ENCODE data around the gene SIL1.
"Not testable (repeated sequence)": the region's sequence is repeated elsewhere in the genome, so short reads cannot be mapped to it uniquely, and the experiment has no call there.

Gene SIL1

DNA sequence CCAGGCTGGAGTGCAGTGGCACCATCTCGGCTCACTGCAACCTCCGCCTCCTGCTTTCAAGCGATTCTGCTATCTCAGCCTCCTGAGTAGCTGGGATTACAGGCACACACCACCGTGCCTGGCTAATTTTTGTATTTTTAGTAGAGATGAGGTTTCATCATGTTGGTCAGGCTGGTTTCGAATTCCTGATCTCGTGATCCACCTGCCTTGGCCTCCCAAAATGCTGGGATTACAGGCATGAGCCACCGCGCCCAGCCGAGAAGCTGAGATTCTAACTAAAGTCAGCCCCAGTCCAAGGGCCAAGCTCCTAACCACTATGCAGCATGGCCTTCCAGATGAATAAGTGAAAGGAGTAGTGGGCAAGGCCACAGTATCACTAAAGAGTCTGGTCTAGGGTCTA is 20.9 kb downstream of the SIL1 start:
- H3K4me1 ChIP-seq (ENCODE audit: insufficient read depth, low read length), result peaks cover 15% of the 10 kb centered on the region
- not testable (repeated sequence) for H3K36me3 ChIP-seq (ENCODE audit: insufficient read depth, low read length); H3K9me3 ChIP-seq (ENCODE audit: control insufficient read depth, insufficient read depth, low read length); H3K9ac ChIP-seq (ENCODE audit: low read depth, low read length)

DNA sequence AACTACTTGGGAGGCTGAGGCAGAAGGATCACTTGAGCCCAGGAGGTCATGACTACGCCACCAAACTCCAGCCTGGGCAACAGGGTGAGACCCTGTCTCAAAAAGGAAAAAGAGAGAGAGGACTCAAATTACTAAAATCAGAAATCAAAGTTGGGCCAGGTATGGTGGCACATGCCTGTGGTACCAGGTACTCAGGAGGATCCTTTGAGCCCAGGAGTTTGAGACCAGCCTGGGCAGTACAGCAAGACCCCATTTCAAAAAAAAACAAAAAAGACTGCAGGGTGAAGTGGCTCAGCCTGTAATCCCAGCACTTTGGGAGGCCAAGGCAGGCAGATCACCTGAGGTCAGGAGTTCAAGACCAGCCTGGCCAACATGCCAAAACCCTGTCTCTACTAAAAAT is 23.8 kb downstream of the SIL1 start:
- H3K9ac ChIP-seq (ENCODE audit: low read depth, low read length); H3K4me1 ChIP-seq (ENCODE audit: insufficient read depth, low read length); H3K36me3 ChIP-seq (ENCODE audit: insufficient read depth, low read length); H3K9me3 ChIP-seq (ENCODE audit: control insufficient read depth, insufficient read depth, low read length): not testable (repeated sequence)

DNA sequence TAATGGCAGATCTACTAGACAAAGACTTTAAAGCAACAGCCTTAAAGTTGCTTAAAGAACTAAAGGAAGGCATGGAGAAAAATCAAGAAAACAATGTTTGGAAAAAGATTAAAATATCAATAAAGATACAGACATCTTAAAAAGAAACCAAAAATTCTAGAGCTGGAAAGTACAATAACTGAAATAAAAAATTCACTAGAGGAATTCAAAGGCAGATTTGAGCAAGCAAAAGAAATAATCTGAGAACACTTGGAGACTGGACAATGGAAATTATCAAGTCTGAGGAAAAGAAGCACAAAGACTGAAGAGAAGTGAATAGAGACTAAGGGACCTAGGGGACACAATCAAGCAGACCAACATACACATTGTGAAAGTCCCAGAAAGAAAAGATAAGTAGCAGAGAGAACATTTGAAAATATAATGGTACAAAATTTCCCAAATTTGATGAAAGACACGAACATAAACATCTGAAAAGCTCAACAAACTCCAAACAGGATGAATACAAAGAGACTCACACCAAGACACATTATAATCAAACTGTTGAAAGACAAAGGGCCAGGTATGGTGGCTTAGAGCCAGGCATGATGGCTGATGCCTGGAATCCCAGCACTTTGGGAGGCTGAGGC is 26.3 kb downstream of the SIL1 start:
- Histone ChIP-seq H3K36me3 (ENCODE audit: insufficient read depth, low read length) (no peaks in the 10 kb centered on the region), H3K9ac (ENCODE audit: low read depth, low read length) (no peak overlapping the region), H3K4me1 (ENCODE audit: insufficient read depth, low read length) (peaks cover 9% of the 10 kb centered on the region), H3K9me3 (ENCODE audit: control insufficient read depth, insufficient read depth, low read length) (no peaks in the 10 kb centered on the region)

DNA sequence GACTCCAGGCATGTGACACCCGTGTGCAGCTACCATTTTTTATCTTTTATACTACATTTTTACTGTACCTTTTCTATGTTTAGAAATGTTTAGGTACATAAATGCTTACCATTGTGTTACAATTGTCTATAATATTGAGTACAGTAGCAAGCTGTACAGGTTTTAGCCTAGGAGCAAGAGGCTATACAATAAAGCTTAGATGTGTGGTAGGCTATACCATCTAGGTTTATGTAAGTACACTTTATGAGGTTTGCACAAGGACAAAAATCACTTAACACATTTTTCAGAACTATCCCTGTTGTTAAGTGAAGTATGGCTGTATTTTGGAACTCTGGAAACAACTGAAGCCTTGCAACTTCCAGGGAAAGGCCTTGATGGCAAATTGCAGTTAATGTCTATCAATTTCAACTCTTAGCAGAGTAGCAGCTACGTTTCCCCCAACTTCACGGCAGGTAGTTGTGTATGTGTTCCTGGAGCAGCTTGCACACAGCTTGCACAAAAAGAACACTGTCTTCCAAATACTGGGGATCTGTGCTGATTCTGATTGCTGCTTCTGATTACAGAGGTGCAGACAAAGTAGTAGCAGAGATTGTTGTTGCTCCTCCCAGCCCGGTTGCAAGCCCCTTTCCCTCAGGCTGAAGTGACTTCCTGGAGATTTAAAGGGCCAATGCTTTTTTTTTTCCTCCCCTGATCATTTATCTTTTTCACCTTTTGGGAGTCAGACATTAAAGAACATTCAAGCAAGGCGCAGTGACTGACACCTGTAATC is 30.0 kb downstream of the SIL1 start:
- no peak overlapping the region for H3K9ac ChIP-seq (ENCODE audit: low read depth, low read length)

DNA sequence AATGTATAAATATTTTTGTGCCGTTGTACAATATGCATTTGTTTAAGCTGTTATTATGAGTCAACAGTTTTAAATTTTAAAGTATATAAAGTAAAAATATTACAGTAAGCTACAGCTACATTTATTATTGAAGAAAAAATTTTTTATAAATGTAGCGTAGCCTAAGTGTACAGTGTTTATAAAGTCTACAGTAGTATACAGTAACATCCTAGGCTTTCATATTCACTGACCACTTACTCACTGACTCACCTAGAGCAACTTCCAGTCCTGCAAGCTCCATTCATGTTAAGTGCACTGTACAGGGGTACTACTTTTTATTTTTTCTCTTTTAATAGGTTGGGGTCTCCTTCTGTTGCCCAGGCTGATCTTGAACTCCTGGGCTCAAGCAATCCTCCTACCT is 30.6 kb downstream of the SIL1 start:
- Histone ChIP-seq H3K9ac (ENCODE audit: low read depth, low read length) (no peak overlapping the region), H3K4me1 (ENCODE audit: insufficient read depth, low read length) (peaks cover 12% of the 10 kb centered on the region)

More for the DNA sequence above, 30.0 kb downstream of the SIL1 start:
- peaks cover 9% of the 10 kb centered on the region for H3K4me1 ChIP-seq (ENCODE audit: insufficient read depth, low read length)
- no peaks in the 10 kb centered on the region for H3K9me3 ChIP-seq (ENCODE audit: control insufficient read depth, insufficient read depth, low read length)
- H3K36me3 ChIP-seq (ENCODE audit: insufficient read depth, low read length), result no peaks in the 10 kb centered on the region

DNA sequence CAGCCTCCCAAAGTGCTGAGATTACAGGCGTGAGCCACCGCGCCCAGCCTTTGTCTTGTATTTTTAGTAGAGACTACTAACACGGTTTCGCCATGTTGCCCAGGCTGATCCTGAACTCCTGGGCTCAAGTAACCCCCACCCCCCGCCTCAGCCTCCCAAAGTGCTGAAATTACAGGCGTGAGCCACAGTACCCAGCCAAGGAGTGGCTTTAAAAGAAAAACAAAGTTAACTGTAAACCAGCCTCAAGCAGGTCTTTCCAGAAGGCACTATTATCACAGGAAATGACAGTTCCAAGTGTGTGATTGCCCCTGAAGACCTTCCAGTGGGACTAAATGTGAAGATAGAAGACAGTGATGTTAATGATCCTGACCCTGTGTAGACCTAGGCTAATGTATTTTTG is 31.1 kb downstream of the SIL1 start:
- Histone ChIP-seq H3K4me1 (ENCODE audit: insufficient read depth, low read length) (peaks cover 17% of the 10 kb centered on the region), H3K9ac (ENCODE audit: low read depth, low read length) (no peak overlapping the region), H3K36me3 (ENCODE audit: insufficient read depth, low read length) (no peaks in the 10 kb centered on the region), H3K9me3 (ENCODE audit: control insufficient read depth, insufficient read depth, low read length) (no peaks in the 10 kb centered on the region)

More for the DNA sequence above, 30.6 kb downstream of the SIL1 start:
- Histone ChIP-seq H3K9me3 (ENCODE audit: control insufficient read depth, insufficient read depth, low read length) (no peaks in the 10 kb centered on the region), H3K36me3 (ENCODE audit: insufficient read depth, low read length) (no peaks in the 10 kb centered on the region)

DNA sequence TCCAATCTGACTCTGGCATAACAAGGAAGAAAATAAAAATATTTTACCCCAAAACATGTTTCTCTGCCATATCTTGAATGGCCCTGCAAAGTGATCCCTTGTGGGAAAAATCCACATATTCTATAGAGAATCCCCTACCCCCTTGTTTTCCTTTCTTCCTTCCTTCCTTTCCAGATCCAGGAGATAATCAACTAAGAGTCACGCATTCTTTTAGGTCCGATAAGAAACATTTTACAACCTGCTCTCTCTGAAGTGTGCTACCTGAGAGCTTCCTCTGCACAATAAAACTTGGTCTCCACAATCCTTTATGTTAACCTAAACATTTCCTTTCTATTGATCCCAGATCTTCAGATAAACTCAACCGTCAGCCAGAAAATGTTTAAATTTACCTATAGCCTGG is 33.3 kb downstream of the SIL1 start:
- not testable (repeated sequence) for H3K9ac ChIP-seq (ENCODE audit: low read depth, low read length)

DNA sequence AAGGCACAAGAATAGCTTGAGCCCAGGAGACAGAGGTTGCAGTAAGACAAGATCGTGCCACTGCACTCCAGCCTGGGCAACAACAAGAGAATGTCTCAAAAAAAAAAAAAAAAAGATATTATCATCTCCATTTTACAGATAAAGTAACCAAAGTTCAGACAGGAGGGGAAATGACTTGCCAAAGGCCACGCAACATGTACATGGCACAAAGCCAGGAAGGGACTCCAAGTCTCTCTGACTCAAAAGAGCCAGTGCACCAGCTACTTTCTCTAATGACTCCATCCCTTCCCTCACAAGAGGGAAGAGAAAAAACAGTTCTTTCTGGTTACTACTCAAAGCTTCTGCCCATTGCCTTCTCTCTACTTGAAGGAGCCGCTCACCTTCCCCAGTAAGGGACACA is 34.1 kb downstream of the SIL1 start:
- Histone ChIP-seq H3K9me3 (ENCODE audit: control insufficient read depth, insufficient read depth, low read length) (no peaks in the 10 kb centered on the region), H3K9ac (ENCODE audit: low read depth, low read length) (no peak overlapping the region), H3K4me1 (ENCODE audit: insufficient read depth, low read length) (peaks cover 22% of the 10 kb centered on the region), H3K36me3 (ENCODE audit: insufficient read depth, low read length) (no peaks in the 10 kb centered on the region)

More for the DNA sequence above, 33.3 kb downstream of the SIL1 start:
- H3K9me3 ChIP-seq (ENCODE audit: control insufficient read depth, insufficient read depth, low read length); H3K36me3 ChIP-seq (ENCODE audit: insufficient read depth, low read length): not testable (repeated sequence)
- peaks cover 22% of the 10 kb centered on the region for H3K4me1 ChIP-seq (ENCODE audit: insufficient read depth, low read length)

DNA sequence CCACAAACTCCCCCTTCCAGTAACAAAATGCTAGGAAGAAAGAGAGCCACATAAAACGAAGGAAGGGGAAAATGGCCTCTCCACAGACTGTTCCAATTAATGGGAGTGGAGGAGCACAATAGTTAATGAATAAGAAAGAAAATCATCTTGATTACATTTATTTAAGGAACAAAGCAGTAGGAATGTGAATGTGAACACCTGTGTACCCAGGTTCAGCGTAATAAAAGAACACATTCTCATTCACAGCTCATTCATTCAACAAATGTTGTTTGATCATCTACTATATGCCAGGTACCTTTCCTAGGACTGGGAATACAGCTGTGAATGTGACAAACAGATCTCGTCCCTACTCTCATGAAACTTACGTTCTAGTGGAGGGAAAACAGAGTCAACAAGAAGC is 35.7 kb downstream of the SIL1 start:
- H3K9me3 ChIP-seq (ENCODE audit: control insufficient read depth, insufficient read depth, low read length), result no peaks in the 10 kb centered on the region
- H3K36me3 ChIP-seq (ENCODE audit: insufficient read depth, low read length), result no peaks in the 10 kb centered on the region
- no peak overlapping the region; the same call in 1 of the 2 replicates for H3K9ac ChIP-seq (ENCODE audit: low read depth, low read length)
- H3K4me1 ChIP-seq (ENCODE audit: insufficient read depth, low read length), result peaks cover 13% of the 10 kb centered on the region; the same call in 1 of the 2 replicates

DNA sequence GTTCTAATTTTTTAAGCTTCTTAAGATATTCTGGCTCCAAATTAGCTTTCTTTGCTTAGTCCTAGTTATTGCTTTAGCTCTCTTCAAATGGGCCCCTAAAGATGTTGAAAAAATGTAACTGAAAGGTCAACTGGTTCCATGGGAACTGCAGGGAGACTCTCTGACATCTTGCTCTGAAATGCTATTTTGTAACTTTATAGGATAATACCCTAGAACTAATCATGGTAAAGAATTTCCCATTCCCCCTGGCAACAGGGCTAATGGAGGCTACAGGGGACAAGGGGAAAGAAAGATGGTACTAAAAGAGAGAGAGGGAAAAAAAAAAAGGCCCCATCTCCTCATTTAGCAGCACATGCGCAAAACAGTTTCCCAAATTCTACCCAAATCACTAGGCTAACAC is 39.4 kb downstream of the SIL1 start:
- Histone ChIP-seq H3K9me3 (ENCODE audit: control insufficient read depth, insufficient read depth, low read length) (no peaks in the 10 kb centered on the region), H3K4me1 (ENCODE audit: insufficient read depth, low read length) (peaks cover 13% of the 10 kb centered on the region; the same call in 1 of the 2 replicates), H3K9ac (ENCODE audit: low read depth, low read length) (no peak overlapping the region), H3K36me3 (ENCODE audit: insufficient read depth, low read length) (no peaks in the 10 kb centered on the region)

DNA sequence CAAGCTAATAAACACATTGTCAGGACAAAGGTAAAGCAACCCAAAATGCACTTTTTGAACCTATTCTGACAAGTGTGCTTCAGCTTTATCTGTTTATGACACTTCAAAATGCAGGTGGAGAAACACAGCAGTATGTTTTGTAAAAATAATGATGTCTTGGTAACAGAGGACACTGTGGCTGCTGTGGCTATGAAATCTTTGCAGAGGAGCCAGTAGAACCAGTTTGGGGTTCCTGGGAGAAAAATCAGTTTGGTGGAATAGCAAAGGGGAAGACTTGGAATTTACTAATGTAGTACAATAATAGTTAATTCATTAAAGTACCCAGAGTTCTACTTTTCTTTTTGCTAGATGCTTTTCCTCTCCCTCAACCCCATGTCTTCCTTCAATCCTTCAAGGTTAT is 40.6 kb downstream of the SIL1 start:
- H3K36me3 ChIP-seq (ENCODE audit: insufficient read depth, low read length), result no peaks in the 10 kb centered on the region
- H3K9ac ChIP-seq (ENCODE audit: low read depth, low read length), result no peak overlapping the region
- H3K9me3 ChIP-seq (ENCODE audit: control insufficient read depth, insufficient read depth, low read length), result no peaks in the 10 kb centered on the region
- peaks cover 10% of the 10 kb centered on the region; the same call in 1 of the 2 replicates for H3K4me1 ChIP-seq (ENCODE audit: insufficient read depth, low read length)

DNA sequence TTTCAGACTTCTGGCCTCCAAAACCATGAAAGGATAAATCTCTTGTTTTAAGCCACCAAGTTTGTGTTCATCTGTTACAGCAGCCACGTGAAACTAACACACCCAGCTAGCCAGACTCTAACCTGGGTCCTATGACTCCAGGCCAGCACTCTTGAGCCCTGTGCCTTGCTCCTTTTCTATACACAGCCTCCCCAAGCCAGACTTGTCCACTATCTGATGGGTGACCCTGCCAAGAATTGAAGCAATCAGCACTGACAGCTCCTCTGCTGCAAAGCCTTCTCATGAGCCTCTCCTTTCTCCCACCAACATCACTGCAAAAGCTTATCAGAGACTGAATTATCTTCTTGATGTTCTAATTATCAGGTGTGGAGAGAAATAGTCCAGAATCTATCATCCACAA is 41.4 kb downstream of the SIL1 start:
- Histone ChIP-seq H3K36me3 (ENCODE audit: insufficient read depth, low read length) (no peaks in the 10 kb centered on the region), H3K9me3 (ENCODE audit: control insufficient read depth, insufficient read depth, low read length) (no peaks in the 10 kb centered on the region), H3K9ac (ENCODE audit: low read depth, low read length) (no peak overlapping the region), H3K4me1 (ENCODE audit: insufficient read depth, low read length) (0 out of 2 replicates have a peak, but pooled peaks cover 4% of the 10 kb centered on the region)

DNA sequence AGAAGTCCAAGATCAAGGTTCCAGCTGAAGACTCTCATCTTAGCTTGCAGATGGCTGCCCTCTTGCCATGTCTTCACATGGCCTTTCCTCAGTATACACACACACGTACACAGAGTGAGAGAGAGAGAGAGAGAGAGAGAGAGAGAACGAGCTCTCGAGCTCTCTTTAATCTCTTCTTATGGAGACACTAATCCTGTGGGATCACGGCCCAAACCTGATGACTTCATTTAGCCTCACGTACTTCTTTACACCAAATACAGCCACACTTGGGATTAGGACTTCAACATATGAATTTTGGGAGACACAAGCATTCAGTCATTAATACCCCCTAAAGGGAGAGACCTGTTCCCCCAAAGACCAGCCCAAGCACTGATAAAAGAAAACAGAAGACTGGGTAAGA is 42.8 kb downstream of the SIL1 start:
- H3K9me3 ChIP-seq (ENCODE audit: control insufficient read depth, insufficient read depth, low read length), result no peaks in the 10 kb centered on the region
- no peak overlapping the region for H3K9ac ChIP-seq (ENCODE audit: low read depth, low read length)
- H3K36me3 ChIP-seq (ENCODE audit: insufficient read depth, low read length), result no peaks in the 10 kb centered on the region
- 0 out of 2 replicates have a peak, but pooled peaks cover 3% of the 10 kb centered on the region for H3K4me1 ChIP-seq (ENCODE audit: insufficient read depth, low read length)

DNA sequence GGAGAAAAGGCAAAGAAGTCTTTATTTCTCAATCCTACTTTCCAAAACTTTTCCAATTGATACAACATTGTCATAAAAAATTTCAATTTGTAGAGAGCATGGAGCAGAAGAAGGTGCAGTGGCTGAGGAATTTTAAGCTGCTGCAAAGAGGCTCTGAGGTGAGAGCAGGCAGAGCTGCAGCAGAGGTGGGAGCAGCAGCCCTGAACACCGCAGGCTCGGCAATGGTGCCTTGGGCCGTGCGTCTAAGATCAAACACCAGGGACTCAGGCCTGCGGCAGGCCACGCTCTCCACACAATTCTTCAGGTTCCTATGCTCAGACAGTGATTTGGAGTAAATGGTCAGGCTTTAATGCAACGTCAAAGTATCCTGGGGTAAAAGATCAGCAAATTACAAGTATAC is 46.3 kb downstream of the SIL1 start:
- Histone ChIP-seq H3K9me3 (ENCODE audit: control insufficient read depth, insufficient read depth, low read length) (no peaks in the 10 kb centered on the region), H3K4me1 (ENCODE audit: insufficient read depth, low read length) (no peaks in the 10 kb centered on the region; the same call in 1 of the 2 replicates), H3K36me3 (ENCODE audit: insufficient read depth, low read length) (no peaks in the 10 kb centered on the region), H3K9ac (ENCODE audit: low read depth, low read length) (no peak overlapping the region)

DNA sequence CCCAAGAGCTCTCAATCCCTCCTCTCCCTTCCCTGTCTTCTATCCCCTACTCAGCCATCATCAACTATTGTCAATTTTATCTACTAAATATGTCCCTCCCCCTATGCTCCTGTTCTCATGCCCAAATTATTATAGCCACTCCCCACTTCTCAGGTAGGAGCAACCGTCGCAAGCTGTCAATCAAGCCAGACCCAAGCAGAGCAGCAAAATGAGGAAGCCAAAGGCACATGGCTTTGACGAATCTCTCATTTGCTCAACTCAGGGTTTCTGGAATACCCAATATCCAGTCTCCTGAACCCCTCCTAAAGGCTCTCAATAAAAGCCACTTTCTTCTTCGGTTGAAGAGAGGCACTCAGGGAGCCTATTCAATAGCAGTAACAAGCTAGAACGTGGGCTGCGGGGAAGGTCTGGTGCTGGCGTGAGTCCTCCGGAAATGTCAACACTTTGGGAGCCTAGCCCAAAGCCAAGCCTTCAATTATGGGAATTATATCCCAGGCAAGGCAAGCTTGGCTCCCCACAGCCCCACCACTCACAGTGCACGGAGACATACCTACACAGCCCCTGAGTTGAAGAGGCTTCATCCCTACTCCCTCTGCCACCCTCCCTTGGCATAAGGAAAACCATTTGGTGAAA is 47.7 kb downstream of the SIL1 start:
- Histone ChIP-seq H3K36me3 (ENCODE audit: insufficient read depth, low read length) (no peaks in the 10 kb centered on the region), H3K9me3 (ENCODE audit: control insufficient read depth, insufficient read depth, low read length) (no peaks in the 10 kb centered on the region), H3K9ac (ENCODE audit: low read depth, low read length) (no peak overlapping the region), H3K4me1 (ENCODE audit: insufficient read depth, low read length) (no peaks in the 10 kb centered on the region; the same call in 1 of the 2 replicates)

Data from ES-I3 (cell line).